A673 (cell line): ENCODE results near the gene BCR.

Experiments used
- CTCF ChIP-seq: fragments of 300-800, 200-600 bp; sonication (generic); conservative IDR thresholded peaks from 2 replicates; pipeline ENCODE4 v1.5.1; 2017; ENCODE audit warnings: low read depth, mild to moderate bottlenecking, antibody characterized with exemption, low read length, moderate library complexity, mixed read lengths
- EZH2 ChIP-seq: fragments of 200-600 bp; sonication (generic); IDR thresholded peaks from 2 replicates; pipeline ENCODE4 v1.6.1; 2017; ENCODE audit warnings: borderline replicate concordance, low read depth, mild to moderate bottlenecking, mixed read lengths, antibody characterized with exemption, low read length; ENCODE audit not compliant: poor library complexity, severe bottlenecking

GRCh38 chr22:23151827-23152226 lies 28.5 kb upstream of the BCR start:
- TF ChIP-seq CTCF (no peak), EZH2 (no peak)
